Hepatic stellate cell (primary cell): ENCODE measurements around the gene PDIA5.
"Not testable (repeated sequence)": the region's sequence is repeated elsewhere in the genome, so short reads cannot be mapped to it uniquely, and the experiment has no call there.

ENCODE experiments used
- DNase-seq: peaks from one replicate; pipeline ENCODE4 v3.0.0; 2011; ENCODE audit warnings: low spot score

Gene PDIA5

DNA sequence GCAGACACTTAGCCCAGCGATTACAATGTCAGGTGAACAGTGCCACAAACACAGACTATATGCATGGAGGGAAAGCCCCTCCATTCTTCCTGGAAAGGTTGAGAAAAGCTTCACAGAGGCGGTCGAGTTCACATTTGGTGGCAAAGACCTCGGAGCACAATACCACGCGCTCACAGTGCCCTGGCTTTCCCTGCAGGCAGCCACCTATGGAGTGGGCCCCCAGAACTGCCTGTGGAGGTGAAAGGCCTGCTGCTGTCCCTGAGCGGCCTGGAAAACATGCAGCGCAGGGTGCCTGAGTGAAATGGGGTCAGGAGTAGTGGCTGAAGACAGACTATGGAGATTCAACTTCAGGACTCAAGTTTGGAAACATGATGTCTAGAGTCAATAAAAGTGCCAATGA is 26.9 kb downstream of the PDIA5 start:
- no peak for DNase-seq

- DNase-seq = no peak
Measured at GRCh38 chr3:123094516-123095313, 27.9 kb downstream of the PDIA5 start.

GRCh38 chr3:123096126-123096525 is 29.3 kb downstream of the PDIA5 start:
- no peak for DNase-seq

DNA sequence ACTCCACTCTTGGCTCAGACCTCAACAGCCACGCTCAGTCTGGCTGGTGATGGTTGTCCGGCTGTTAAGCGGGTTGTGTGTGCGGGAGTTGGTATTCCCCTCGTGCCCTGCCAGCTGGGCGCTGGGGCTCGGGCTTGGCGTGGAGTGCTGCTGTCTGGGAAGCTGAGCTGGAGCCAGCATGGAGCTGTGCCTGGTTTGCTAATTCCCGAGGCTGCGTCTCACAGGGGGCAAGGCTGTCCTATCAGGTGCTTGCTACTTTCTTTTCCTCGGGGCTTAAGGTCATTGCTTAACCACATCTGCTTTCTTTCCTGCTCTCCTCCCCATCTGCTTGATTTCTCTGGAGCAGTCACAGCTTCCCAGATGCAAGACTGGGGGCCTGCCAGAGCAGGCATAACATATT is 29.9 kb downstream of the PDIA5 start:
- peak; percentile 45 for DNase-seq

DNA sequence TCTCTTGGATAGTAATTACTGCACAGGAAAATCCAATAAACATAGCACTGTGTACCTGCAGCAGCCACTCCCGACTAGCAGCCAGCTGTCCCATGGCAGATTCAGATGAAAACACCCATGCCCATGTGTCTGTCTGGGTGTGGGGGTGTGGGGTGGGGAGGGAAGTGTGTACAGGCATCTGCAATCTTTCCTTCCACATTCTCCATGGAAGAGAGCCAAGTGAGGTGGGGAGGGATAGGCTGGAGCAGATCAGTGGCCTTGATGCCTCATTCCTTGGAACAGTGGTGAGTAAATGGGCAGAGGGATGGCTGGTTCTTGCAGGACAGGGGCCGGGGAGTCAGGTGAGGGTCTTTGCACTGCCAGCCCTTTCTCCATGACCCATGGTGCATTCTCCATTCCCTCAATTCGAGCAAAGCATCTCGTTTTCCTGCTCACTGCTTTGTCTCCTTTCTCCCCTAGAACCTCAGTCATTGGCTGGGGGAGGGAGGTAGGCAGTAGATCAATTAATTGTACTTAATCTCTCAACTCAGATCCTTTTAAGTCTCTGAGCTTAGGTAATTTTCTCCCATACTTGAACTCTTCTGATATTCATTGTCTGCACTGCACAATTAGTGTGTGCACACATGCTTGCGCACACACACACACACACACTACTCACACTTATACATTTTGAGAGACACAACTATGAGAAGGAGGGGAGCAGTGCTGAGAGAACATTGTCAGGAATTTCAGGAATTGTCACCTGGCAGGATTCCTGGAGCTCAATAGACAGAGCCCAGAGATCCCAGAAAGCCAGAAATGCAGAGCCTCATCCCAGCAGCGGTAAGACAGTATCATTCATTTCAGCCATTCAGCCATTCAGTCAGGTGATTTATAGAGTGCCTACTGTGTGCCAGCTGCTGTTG is 31.9 kb downstream of the PDIA5 start:
- DNase-seq = no peak

DNA sequence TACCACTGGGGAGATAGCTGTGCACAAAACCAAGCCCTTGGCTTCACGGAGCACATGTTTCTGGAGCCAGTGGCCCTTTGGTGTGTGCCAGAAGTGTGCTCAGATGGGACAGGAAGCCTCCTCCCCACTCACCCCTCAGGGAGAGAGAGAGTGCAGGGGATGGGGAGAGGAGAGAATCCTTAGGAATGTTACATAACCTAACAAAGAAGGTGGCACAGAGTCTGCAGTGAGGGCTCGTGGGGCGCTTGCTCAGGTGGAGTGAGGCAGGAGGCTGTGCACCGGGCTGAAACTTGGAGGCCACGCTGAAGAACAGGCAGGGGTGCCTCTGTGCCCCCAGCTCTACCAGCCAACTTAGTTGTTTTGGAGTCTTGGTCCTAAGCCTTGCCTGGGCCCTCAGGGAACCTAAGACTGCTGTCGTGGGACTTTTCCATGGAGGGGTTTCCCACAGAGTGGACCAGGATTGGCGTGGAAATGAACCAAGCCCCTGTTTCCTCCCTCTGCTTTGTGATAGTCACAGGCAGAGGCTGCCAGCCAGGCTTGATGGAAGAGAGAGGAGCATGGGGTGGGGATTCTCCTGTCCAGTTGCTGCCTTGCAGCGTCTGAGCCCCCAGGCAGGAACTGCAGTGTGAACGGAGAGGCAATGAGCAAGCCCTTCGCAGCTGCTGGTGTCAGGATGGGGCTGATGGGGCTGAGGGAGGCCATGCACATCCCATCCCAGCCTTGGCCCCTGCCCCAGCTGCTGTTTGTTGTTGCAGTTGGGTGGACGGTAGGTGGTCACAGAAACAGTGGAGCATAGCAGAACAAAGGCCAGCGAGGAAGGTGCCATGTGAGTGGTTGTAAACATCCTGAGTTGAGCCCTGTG is 32.7 kb downstream of the PDIA5 start:
- DNase-seq = no peak

DNA sequence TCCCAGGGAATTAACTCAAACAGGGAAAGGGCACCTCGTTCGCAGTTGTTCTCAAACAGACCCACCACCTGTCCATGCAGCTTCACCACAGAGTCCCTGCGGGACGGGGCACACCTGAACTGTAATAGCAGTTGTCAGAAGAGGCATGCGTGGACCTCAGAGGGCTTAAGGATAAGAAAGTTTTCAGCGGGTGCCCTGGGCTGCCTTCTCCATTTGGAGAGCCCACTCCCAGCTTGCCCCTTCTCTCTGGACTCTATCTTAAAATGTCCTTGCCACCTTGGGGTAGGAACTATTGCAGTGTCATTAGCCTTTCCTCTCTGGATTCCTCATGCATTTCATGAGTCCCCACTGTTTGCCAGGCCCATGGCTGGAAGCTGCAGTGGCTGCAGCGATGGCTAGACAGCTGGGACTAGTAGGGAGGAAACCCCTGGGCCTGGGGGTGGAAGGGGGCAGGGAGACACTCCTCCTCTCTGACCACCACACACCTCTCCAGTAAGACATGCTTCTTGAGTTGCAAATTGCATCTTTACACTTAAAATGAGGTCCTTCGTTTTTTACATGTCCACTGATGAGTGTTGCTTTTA is 33.5 kb downstream of the PDIA5 start:
- DNase-seq = no peak

- no peak for DNase-seq
Measured at GRCh38 chr3:123102249-123102648, 35.4 kb downstream of the PDIA5 start.

- DNase-seq = no peak
Measured at GRCh38 chr3:123102826-123103225, 36.0 kb downstream of the PDIA5 start.

DNA sequence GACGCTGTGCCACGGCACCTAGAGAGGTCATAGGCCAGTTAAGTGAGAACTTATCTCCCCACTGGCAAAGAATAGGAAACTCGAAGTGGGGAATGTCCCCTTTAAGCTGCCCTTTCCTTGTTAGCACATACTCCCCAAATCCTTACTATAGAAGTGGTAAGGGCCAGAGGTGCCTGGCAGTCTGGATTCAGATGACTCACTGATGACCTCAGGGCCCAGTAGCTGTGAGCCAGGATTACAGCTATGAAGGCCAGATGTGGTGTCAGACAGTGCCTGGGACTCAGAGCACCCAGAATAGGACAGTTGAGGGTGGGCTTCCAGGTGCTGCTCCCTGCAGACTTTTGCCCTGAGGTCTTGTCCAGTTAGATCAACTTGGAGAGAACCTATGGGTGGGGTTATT is 37.7 kb downstream of the PDIA5 start:
- peak; percentile 78 for DNase-seq

GRCh38 chr3:123105201-123106189 is 38.7 kb downstream of the PDIA5 start:
- DNase-seq = no peak

DNA sequence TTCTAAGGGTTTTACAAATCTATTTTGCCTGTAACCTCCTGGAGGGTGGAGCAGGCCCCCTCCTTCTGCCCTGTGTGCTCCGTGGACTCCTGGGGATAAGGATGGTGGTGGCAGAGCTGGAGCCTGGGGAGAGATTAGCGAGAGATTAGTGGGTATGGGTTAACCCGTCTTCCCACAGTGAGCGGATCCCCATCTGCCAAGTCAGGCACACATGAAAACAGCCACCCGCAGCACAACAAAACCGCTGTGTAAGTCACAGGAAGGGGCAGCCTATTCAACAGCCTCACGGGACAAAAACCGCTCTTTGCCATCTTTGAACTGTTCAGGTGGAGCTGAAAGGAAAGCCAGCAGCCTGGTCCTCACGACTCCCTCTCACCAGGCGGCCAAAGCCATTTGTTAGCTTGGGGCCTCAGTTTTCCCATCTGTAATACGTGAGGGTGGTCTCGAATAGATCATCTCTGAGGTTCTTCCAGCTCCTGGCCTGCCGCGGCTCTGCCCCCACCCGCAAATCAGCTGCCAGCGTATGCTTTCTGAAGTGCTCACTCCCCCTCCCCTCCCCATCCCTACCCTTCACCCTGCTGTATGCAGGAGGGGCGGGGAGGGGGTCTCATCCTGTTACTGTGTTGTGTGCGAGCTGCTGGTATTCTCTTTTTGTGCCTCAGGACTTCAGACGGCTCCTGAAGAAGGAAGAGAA is 43.6 kb downstream of the PDIA5 start:
- no peak for DNase-seq

GRCh38 chr3:123110976-123111615 is 44.3 kb downstream of the PDIA5 start:
- no peak for DNase-seq

- DNase-seq = no peak
Measured at GRCh38 chr3:123111640-123112039, 44.8 kb downstream of the PDIA5 start.

DNA sequence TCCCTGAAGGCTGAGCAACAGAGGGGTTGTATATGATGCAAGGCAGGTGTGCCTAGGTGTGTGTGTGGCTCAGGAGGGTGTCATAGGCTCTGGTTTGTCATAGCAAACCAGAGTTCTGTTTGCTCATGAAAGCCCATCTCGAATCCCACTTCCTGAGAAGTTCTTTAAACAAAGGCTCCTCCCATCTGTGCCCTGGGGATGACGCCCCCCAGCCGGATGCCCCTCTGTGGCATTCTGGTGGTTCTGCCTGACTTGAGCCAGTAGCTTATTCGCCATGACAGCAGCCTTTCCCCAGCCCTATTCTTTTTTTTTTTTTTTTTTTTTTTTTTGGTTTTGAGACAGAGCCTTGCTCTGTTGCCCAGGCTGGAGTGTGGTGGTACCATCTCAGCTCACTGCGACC is 45.4 kb downstream of the PDIA5 start:
- DNase-seq = no peak

- not testable (repeated sequence) for DNase-seq
Measured at GRCh38 chr3:123112656-123113055, 45.8 kb downstream of the PDIA5 start.

DNA sequence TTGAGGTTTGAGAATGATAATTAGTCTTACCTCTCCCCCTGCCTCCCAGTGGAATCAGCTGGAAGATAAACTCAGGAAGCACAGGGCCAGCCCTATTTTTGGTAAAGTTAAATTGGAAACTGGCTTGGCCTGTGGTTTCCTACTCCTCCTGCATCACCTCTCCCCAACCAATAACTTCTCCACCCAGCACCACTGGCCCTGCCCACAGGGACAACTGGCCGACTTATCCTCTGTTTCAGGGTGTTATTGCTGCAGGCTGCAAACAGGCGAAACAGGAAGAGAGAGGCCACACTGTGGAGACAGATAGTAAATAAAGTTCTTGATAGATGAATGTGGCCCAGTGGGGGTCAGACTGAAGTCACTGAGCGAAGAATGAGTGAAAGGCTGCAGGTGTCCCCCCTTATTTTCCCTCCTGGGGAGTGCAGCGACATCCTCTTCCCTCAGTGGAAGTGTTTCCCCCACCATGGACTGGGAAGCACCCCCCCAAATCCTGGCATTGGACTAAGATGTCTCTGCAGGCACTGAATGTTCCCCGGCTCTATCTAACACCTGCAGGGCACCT is 47.1 kb downstream of the PDIA5 start:
- no peak for DNase-seq

GRCh38 chr3:123116116-123116515 is 49.3 kb downstream of the PDIA5 start:
- no peak for DNase-seq

DNA sequence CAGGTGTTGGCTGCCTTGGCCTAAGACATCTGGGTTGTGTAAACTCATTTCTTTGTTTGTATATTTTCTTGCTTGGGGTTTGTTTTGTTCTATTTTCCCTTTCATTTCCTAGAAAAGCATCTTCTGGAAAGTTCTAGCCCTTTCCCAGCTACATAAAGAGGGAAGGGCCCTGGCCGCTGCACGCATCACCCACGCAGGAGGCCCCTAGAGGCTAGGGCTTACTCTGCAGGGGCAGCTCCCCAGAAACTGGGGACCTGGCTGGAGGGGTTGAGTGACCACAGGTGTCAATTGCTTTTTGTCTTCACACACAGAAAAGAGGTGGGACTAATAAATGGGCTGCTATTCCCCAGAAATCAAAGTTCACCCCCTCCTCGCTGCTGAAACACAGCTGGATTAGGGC is 52.6 kb downstream of the PDIA5 start:
- DNase-seq = no peak
